ENCODE measurements around the gene AHRR. TPM values are rescaled to one million over a fixed set of nuclear protein-coding genes. Genes with fewer than 3 reads are reported as not detected.

AHRR gene
- polyA plus RNA-seq, 2 of the 4 experiments (the other 2 are of a cell fraction) = 1.2 to 1.7 TPM

- 91% methylated on average over 39 of the region's 39 CpGs for WGBS (ENCODE audit: missing lambda C conversion rate)
- no peak for TF ChIP-seq ZC3H11A (IDR thresholded peaks at IDR 0.05)
- TF ChIP-seq, protein P1, sequence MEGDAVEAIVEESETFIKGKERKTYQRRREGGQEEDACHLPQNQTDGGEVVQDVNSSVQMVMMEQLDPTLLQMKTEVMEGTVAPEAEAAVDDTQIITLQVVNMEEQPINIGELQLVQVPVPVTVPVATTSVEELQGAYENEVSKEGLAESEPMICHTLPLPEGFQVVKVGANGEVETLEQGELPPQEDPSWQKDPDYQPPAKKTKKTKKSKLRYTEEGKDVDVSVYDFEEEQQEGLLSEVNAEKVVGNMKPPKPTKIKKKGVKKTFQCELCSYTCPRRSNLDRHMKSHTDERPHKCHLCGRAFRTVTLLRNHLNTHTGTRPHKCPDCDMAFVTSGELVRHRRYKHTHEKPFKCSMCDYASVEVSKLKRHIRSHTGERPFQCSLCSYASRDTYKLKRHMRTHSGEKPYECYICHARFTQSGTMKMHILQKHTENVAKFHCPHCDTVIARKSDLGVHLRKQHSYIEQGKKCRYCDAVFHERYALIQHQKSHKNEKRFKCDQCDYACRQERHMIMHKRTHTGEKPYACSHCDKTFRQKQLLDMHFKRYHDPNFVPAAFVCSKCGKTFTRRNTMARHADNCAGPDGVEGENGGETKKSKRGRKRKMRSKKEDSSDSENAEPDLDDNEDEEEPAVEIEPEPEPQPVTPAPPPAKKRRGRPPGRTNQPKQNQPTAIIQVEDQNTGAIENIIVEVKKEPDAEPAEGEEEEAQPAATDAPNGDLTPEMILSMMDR (IDR thresholded peaks at IDR 0.05) = no peak
- TF ChIP-seq NR3C1 (IDR thresholded peaks at IDR 0.05) = no peak
- no peak for TF ChIP-seq ZSCAN20 (CRISPR knock-in tag; IDR thresholded peaks at IDR 0.05)
- TF ChIP-seq CEBPB (IDR thresholded peaks at IDR 0.05) = no peak
- TF ChIP-seq CHD4 (IDR thresholded peaks at IDR 0.05; ENCODE audit: borderline replicate concordance) = no peak
- TF ChIP-seq BHLHE40 (IDR thresholded peaks at IDR 0.05; ENCODE audit: low read depth, low read length) = no peak
- no peak for TF ChIP-seq POLR2AphosphoS2 (conservative IDR thresholded peaks at IDR 0.05; ENCODE audit: low read length)
- no peak for TF ChIP-seq RCOR1 (IDR thresholded peaks at IDR 0.05; ENCODE audit: low read depth, low read length)
- Histone ChIP-seq H3K4me2 (no peak overlapping the region), H3K4me3 (no peak overlapping the region), H3K27ac (no peak overlapping the region), H3K4me1 (0 out of 3 replicates have a peak, but pooled peaks cover 5% of the 10 kb centered on the region), H3K9me3 (no peaks in the 10 kb centered on the region)
- POLR2A ChIA-PET = no interaction called here
- CTCF ChIA-PET = interaction anchor here (1.0 to 10.7 kb wide), 5 partner anchors 9 to 120 kb away, joined by 3 to 186 read pairs (median 5); partner anchors contain the start of gene AHRR
- DNase-seq (ENCODE audit: low read depth in 1 of 2, low spot score in 1 of 2) (no peak), FAIRE-seq (no peak), ATAC-seq (no peak)
Observed at GRCh38 chr5:427415-428087, 106.0 kb downstream of the AHRR start.

DNA sequence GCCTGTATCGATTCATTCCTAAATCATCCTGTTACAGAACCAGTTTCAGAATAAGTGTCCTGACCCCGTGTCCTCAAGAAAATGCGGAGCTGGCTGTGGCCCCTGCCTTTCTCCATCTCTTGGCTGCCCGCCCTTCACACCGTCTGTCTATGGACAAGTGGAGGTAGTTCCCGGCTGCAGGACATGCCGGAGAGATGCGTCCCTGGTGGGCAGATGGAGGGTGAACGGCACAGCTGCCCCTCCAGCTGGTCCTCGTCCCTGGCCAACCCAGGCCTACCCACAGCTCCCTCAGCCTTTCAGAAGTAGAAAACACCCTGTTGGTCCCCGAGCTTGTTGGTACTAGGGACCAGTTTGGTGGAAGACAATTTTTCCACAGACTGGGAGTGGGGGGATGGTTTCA is 106.7 kb downstream of the AHRR start:
- WGBS (ENCODE audit: missing lambda C conversion rate) = 91% methylated on average over 10 of the region's 11 CpGs
- no peak for ATAC-seq
- H3K4me1 ChIP-seq = 0 out of 3 replicates have a peak, but pooled peaks cover 5% of the 10 kb centered on the region
- no peaks in the 10 kb centered on the region for H3K9me3 ChIP-seq
- no peak overlapping the region for H3K4me2 ChIP-seq
- DNase-seq (ENCODE audit: low read depth in 1 of 2, low spot score in 1 of 2) = no peak
- POLR2A ChIA-PET = no interaction called here
- FAIRE-seq = no peak
- no peak overlapping the region for H3K27ac ChIP-seq
- CTCF ChIA-PET = interaction anchor here (1.0 to 10.7 kb wide), 5 partner anchors 8 to 120 kb away, joined by 3 to 186 read pairs (median 5); partner anchors contain the start of gene AHRR
- H3K4me3 ChIP-seq = no peak overlapping the region
- TF ChIP-seq, protein P2, sequence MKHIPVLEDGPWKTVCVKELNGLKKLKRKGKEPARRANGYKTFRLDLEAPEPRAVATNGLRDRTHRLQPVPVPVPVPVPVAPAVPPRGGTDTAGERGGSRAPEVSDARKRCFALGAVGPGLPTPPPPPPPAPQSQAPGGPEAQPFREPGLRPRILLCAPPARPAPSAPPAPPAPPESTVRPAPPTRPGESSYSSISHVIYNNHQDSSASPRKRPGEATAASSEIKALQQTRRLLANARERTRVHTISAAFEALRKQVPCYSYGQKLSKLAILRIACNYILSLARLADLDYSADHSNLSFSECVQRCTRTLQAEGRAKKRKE (CRISPR knock-in tag; IDR thresholded peaks at IDR 0.05; ENCODE audit: low read depth) = no peak
- no peak for TF ChIP-seq NFE2L2 (conservative IDR thresholded peaks at IDR 0.05; ENCODE audit: low read length)

DNA sequence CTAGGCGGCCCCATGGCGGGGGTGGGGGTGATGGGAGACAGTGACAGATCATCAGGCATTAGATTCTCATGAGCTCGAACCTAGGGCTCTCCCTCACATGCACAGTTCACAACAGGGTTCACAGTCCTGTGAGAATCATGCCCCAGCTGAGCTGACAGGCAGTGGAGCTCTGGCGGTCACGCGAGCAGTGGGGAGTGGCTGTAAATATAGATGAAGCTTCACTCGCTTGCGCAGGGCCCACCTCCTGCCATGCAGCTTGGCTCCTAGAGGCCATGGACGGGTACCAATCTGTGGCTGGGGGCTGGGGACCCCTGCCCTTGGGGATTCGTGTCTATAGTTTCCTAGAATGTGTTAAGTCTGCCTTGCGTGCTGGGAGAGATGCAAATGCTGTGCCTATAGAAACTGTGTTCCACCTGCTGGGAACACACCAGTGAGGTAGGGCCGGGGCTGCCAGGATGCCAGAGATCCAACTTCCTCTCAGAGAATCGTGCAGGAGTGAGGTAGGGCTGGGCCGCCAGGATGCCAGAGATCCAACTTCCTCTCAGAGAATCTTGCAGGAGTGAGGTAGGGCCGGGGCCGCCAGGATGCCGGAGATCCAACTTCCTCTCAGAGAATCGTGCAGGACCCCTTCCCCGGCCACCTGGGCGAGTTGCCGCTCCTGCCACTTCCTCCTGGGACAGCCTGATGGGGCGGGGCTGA is 107.4 kb downstream of the AHRR start:
- 87% methylated on average over 21 of the region's 22 CpGs for WGBS (ENCODE audit: missing lambda C conversion rate)
- no peak for TF ChIP-seq MAFK (IDR thresholded peaks at IDR 0.05; ENCODE audit: partially characterized antibody)
- no peak for TF ChIP-seq NR3C1 (IDR thresholded peaks at IDR 0.05)
- no peak for TF ChIP-seq SREBF2 (IDR thresholded peaks at IDR 0.05)
- TF ChIP-seq PHF8 (IDR thresholded peaks at IDR 0.05; ENCODE audit: borderline replicate concordance, low read depth) = no peak
- TF ChIP-seq RAD21 (conservative IDR thresholded peaks at IDR 0.05 in 1 of 2, IDR thresholded peaks at IDR 0.05 in 1 of 2) = no peak
- no peak for TF ChIP-seq KDM5A (IDR thresholded peaks at IDR 0.05)
- TF ChIP-seq, protein P3, sequence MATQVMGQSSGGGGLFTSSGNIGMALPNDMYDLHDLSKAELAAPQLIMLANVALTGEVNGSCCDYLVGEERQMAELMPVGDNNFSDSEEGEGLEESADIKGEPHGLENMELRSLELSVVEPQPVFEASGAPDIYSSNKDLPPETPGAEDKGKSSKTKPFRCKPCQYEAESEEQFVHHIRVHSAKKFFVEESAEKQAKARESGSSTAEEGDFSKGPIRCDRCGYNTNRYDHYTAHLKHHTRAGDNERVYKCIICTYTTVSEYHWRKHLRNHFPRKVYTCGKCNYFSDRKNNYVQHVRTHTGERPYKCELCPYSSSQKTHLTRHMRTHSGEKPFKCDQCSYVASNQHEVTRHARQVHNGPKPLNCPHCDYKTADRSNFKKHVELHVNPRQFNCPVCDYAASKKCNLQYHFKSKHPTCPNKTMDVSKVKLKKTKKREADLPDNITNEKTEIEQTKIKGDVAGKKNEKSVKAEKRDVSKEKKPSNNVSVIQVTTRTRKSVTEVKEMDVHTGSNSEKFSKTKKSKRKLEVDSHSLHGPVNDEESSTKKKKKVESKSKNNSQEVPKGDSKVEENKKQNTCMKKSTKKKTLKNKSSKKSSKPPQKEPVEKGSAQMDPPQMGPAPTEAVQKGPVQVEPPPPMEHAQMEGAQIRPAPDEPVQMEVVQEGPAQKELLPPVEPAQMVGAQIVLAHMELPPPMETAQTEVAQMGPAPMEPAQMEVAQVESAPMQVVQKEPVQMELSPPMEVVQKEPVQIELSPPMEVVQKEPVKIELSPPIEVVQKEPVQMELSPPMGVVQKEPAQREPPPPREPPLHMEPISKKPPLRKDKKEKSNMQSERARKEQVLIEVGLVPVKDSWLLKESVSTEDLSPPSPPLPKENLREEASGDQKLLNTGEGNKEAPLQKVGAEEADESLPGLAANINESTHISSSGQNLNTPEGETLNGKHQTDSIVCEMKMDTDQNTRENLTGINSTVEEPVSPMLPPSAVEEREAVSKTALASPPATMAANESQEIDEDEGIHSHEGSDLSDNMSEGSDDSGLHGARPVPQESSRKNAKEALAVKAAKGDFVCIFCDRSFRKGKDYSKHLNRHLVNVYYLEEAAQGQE (IDR thresholded peaks at IDR 0.05) = no peak
- TF ChIP-seq, protein P4, sequence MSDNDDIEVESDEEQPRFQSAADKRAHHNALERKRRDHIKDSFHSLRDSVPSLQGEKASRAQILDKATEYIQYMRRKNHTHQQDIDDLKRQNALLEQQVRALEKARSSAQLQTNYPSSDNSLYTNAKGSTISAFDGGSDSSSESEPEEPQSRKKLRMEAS (IDR thresholded peaks at IDR 0.05) = no peak
- TF ChIP-seq RARB (CRISPR knock-in tag; IDR thresholded peaks at IDR 0.05) = no peak
- no peak for TF ChIP-seq POLR2AphosphoS2 (conservative IDR thresholded peaks at IDR 0.05; ENCODE audit: low read length)
- no peaks in the 10 kb centered on the region for H3K9me3 ChIP-seq
- no peak overlapping the region for H3K4me3 ChIP-seq
- no peak for FAIRE-seq
- no peak for ATAC-seq
- H3K4me1 ChIP-seq = 0 out of 3 replicates have a peak, but pooled peaks cover 5% of the 10 kb centered on the region
- ChIA-PET POLR2A (no interaction called here), CTCF (interaction anchor here (1.0 to 10.7 kb wide), 5 partner anchors 8 to 121 kb away, joined by 3 to 186 read pairs (median 5); partner anchors contain the start of gene AHRR)
- H3K27ac ChIP-seq = no peak overlapping the region
- no peak overlapping the region for H3K4me2 ChIP-seq
- no peak for DNase-seq (ENCODE audit: low read depth in 1 of 2, low spot score in 1 of 2)
